ENCODE results near the gene VSTM4. TPM values are rescaled to one million over a fixed set of nuclear protein-coding genes. Genes with fewer than 3 reads are reported as not detected.

Gene VSTM4
- total RNA-seq, 1 donor from 2014 or later = 0.50 TPM

DNA sequence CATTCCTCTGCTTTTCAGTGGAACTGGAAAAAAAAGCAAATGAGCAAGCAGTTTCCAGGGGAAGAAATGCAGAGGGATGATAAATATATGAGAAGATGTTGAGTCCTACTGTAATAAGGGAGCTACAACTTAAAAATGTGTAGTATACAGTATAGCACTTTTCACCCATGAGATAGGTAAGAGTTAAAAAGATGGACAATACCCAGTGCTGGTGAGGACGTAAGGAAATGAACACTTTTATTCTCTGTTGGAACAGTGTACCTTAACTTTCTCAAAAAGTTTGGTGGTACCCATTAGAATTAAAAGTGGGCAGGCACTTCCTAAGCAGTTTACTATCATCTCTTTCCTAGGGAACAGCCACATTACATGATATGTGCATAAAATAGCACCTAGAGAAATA, 21.2 kb upstream of the VSTM4 start:
- peaks cover 4% of the 10 kb centered on the region for H3K27me3 ChIP-seq (ENCODE audit: control insufficient read depth, insufficient read depth, low read length)
- TF ChIP-seq CTCF (IDR thresholded peaks at IDR 0.05; ENCODE audit: insufficient read depth, low read length, poor library complexity, severe bottlenecking) = no peak
- no peak overlapping the region for H3K4me3 ChIP-seq (ENCODE audit: low read depth, low read length)
- no peak for DNase-seq (ENCODE audit: low read depth)
- H3K36me3 ChIP-seq (ENCODE audit: control insufficient read depth, insufficient read depth, low read length) = no peaks in the 10 kb centered on the region

GRCh38 chr10:49135575-49136313, 20.4 kb upstream of the VSTM4 start:
- Histone ChIP-seq H3K4me3 (ENCODE audit: low read depth, low read length) (no peak overlapping the region), H3K27me3 (ENCODE audit: control insufficient read depth, insufficient read depth, low read length) (peaks cover 8% of the 10 kb centered on the region), H3K36me3 (ENCODE audit: control insufficient read depth, insufficient read depth, low read length) (no peaks in the 10 kb centered on the region)
- no peak for TF ChIP-seq CTCF (IDR thresholded peaks at IDR 0.05; ENCODE audit: insufficient read depth, low read length, poor library complexity, severe bottlenecking)
- no peak for DNase-seq (ENCODE audit: low read depth)

DNA sequence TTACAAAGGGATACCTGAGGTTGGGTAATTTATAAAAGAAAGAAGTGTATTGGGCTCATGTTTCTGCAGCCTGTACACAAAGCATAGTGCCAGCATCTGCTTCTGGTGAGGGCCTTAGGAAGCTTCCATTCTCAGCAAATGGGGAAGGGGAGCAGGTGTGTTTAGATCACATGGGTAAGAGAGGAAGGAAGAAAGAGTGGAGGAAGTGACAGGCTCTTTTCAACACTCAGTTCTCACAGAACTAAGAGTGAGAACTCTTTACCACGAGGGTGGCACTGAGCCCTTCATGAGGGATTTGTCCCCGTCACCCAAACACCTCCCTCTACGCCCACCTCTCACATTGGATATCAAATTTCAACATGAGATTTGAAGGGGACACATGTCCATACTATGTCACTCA, 19.0 kb upstream of the VSTM4 start:
- Histone ChIP-seq H3K4me3 (ENCODE audit: low read depth, low read length) (no peak overlapping the region), H3K36me3 (ENCODE audit: control insufficient read depth, insufficient read depth, low read length) (no peaks in the 10 kb centered on the region), H3K27me3 (ENCODE audit: control insufficient read depth, insufficient read depth, low read length) (peaks cover 8% of the 10 kb centered on the region)
- DNase-seq (ENCODE audit: low read depth) = no peak
- no peak for TF ChIP-seq CTCF (IDR thresholded peaks at IDR 0.05; ENCODE audit: insufficient read depth, low read length, poor library complexity, severe bottlenecking)

DNA sequence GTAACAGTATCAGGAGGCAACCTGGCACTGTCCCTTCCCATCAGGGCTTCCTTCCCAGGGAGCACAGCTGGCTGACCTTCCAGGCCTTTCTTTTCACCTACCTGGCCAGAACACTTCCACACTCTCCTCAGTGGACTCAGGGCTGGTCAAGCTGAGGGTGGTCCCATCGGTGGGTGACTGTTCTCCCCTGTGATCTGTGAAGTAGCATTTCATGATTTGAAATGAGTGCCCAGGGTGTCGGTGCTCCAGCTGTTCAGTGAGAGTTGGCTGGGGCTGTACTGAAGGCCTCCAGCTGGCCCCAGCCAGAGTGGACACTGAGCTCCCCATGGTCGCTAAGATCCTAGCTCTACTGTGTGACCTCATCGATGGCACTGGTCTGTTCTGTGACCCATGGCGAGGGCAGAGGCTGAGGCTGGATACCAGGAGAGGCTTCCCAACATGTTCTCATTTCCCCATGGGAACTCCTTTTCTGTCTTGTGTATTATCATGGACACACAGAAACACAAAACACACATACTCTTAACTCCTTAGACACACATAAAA, 18.5 kb upstream of the VSTM4 start, which contains the start of gene FAM170B:
Gene FAM170B (minus strand): TSS at position 316 of the 543 bp plus-strand sequence. CDS start 103 bp downstream, at position 213.
- no peak for DNase-seq (ENCODE audit: low read depth)
- Histone ChIP-seq H3K27me3 (ENCODE audit: control insufficient read depth, insufficient read depth, low read length) (peaks cover 8% of the 10 kb centered on the region), H3K36me3 (ENCODE audit: control insufficient read depth, insufficient read depth, low read length) (no peaks in the 10 kb centered on the region), H3K4me3 (ENCODE audit: low read depth, low read length) (no peak within 1 kb of the TSS)
- TF ChIP-seq CTCF (IDR thresholded peaks at IDR 0.05; ENCODE audit: insufficient read depth, low read length, poor library complexity, severe bottlenecking) = no peak

DNA sequence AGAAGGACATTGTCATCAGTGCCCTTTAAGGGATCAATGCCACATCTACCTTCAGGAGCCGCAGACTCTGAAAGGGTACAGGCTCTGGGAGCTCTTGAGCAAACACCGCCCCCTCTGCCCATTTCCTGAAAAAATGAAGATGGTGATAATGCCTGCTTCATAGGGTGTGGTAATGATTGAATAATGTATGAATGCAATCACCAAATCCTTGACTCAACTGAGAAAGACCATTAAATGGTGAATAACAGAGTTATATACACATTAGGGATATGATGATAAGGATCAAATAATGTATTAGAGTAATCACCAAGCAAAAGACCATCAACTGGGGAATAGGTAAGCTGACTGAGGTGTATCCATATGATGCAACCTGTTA, 17.0 kb upstream of the VSTM4 start:
- H3K27me3 ChIP-seq (ENCODE audit: control insufficient read depth, insufficient read depth, low read length) = peaks cover 8% of the 10 kb centered on the region
- no peak overlapping the region for H3K4me3 ChIP-seq (ENCODE audit: low read depth, low read length)
- no peaks in the 10 kb centered on the region for H3K36me3 ChIP-seq (ENCODE audit: control insufficient read depth, insufficient read depth, low read length)
- no peak for TF ChIP-seq CTCF (IDR thresholded peaks at IDR 0.05; ENCODE audit: insufficient read depth, low read length, poor library complexity, severe bottlenecking)
- no peak for DNase-seq (ENCODE audit: low read depth)
